GM21526 (cell line): ENCODE measurements around the gene STK11.

Experiments
- ATAC-seq: cut with Tn5 transposase; IDR thresholded peaks from one replicate; pipeline ENCODE4 v1.9.1; 2021; ENCODE audit warnings: moderate library complexity; ENCODE audit not compliant: unreplicated experiment, low FRiP score

STK11 gene

DNA sequence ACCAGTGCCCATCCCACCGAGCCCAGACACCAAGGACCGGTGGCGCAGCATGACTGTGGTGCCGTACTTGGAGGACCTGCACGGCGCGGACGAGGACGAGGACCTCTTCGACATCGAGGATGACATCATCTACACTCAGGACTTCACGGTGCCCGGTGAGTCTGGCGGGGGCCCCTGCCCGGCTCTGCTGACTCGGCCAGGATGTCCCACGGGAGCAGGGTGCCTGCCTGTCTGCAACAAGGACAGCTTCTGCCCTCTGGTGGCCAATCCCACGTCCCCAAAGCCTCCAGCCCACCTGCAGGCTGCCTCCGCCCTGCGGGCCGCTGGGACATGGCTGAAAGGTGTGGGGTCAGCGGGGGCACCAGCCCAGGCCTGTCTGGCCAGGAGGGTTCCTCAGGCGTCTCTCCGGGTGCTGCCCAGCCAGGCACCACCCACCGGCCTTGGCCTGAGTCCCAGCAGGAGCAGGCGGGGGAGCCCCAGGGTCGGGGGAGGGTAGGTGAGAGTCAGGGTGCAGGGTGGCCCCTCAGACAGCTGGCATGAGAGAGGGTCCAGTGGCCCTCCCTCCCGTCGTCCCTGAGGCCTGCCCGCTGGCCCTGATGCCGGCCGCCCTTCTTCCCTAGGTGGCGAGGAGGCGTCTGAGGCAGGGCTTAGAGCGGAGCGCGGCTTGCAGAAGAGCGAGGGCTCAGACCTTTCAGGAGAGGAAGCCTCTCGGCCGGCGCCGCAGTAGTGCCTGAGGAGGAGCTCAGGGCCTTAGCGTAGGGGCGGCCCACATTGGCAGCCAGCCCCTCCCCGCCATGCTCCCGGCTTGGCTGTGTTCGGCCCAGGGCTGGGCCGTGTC is 17.7 kb downstream of the STK11 start:
- no peak for ATAC-seq

GRCh38 chr19:1224047-1224825 is 18.7 kb downstream of the STK11 start:
- ATAC-seq: no peak

- ATAC-seq: no peak
Observed at GRCh38 chr19:1224847-1225246, 19.3 kb downstream of the STK11 start.

- ATAC-seq: no peak
Observed at GRCh38 chr19:1225440-1226226, 20.1 kb downstream of the STK11 start.

DNA sequence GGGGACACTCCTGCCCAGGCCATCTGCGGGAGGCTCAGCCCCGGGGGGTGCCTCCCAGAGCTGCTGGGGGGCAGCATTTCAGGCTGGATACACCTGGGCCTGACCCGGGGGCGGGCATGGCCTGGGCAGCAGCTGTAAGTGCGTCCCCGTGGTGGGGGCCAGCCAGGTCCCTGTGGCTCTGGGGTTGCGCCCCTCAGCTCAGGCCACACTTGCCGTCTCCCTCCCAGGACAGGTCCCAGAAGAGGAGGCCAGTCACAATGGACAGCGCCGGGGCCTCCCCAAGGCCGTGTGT is 20.6 kb downstream of the STK11 start:
- ATAC-seq: no peak

DNA sequence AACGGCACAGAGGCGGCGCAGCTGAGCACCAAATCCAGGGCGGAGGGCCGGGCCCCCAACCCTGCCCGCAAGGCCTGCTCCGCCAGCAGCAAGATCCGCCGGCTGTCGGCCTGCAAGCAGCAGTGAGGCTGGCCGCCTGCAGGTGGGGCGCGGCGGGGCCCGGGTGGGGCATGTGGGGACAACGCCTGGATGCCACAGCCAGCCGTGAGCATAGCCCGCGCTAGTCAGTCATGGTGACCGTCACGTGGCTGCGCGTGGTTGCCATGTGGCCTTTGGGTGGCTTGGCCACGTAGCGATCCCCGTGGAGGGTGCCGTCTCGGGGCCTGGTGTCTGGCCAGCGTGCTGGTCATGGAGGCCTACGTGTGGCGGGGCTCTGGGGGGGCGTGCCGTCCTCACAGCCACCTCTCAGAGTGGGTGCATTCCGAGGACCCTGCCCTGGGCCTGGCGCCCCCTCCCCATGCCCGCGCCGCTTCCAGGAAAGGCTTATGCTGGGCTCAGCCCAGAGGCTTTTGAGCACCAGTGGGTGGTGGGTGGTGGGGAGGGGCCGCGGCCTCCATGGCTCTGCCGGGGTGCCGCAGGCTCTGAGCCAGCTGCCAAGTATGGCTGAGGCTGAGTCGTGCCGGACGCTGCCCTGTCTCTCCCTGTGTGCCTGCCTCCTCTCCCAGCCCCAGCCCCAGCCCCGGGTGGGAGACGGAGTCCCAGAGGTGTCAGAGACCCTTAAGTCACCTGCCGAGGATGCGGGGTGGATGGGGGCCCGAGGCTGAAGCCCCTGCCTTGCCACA is 21.1 kb downstream of the STK11 start:
- ATAC-seq: no peak

DNA sequence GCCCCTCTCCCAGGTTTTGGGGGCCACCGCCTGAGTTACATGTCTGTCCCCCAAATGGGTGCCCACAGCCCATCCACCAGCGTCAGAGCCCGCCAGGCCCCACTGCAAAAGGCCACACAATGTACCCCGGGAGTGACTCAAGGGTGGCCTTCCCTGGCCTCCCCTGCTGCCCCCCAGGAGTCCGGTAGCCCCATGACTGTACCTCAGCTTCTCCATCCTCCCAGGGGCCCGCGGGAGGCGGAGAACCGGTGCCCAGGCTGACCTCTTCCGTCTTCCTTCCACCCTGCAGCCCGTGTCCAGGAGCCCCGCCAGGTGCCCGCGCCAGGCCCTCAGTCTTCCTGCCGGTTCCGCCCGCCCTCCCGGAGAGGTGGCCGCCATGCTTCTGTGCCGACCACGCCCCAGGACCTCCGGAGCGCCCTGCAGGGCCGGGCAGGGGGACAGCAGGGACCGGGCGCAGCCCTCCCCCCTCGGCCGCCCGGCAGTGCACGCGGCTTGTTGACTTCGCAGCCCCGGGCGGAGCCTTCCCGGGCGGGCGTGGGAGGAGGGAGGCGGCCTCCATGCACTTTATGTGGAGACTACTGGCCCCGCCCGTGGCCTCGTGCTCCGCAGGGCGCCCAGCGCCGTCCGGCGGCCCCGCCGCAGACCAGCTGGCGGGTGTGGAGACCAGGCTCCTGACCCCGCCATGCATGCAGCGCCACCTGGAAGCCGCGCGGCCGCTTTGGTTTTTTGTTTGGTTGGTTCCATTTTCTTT is 21.9 kb downstream of the STK11 start:
- ATAC-seq: no peak

DNA sequence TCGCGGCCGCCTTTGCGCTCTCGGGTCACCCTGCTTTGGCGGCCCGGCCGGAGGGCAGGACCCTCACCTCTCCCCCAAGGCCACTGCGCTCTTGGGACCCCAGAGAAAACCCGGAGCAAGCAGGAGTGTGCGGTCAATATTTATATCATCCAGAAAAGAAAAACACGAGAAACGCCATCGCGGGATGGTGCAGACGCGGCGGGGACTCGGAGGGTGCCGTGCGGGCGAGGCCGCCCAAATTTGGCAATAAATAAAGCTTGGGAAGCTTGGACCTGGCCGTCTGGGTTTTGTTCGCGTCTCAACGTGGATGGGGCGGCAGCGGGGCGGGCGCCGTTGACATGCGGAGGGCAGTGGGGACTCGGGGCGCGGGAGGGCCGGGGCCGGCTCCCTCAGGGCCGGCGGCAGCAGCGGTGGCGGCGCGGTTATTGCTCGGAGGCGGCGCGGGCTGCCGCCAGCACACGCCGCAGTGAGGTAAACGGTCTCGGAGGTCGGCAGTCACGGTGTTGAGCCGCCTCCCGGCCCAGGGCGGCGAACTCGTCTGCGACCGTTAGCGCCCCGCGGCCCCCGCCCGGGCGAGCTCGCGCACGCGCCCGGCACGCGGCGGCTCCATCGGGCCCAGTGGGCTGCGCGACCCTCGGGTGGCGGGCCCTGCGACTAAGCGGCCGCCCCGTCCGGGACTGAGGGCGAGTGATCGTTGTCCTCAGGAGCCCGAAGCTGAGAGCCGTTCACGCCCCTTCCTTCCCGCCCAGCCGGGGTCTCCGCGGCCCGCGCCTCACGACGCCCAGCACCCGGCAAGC is 22.8 kb downstream of the STK11 start:
- ATAC-seq: no peak

GRCh38 chr19:1229056-1229923 is 23.7 kb downstream of the STK11 start:
- no peak for ATAC-seq

DNA sequence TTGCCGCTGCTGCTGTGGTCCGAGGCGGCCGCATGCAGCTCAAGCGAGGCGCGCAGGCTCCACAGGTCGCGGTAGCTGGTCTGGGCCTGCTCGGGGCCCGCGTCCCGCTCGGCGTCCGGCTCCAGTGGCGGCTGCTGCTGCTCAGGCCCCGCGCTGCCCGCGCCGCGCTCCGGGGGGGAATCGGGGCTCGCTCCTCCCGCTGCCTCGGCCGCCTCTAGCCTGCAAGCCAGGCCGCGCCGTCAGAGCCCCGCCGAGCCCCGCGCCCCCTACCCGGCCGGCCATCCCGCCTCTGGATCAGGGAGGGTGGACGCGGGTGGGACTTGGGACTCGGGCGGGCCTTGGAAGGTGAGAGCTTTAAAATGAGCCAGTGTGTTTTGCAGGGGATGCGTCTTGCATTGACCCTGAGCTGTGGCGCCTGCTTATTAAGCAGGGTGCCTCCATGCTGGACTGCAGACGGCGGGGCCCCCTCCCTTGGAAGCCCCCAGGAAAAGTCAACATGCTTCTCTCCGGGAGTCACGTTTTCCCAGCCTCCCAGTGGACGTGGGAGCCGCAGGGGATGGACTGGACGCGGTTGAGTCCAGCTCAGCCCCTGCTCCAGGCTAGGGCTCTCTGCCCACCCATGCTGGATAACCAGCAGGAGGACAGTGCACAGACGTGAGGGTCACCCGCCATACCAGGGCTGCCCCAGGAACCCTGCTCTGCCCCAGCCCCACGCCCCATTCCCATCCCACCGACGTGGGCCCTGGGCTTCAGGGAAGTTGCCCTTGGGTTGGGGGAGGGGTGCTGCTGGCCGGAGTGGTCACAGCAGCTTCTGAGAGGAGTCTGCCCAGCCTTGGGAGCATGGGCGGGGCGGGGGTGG is 24.6 kb downstream of the STK11 start:
- ATAC-seq: no peak

GRCh38 chr19:1230783-1231489 is 25.4 kb downstream of the STK11 start:
- ATAC-seq: no peak

GRCh38 chr19:1231729-1232637 is 26.4 kb downstream of the STK11 start:
- no peak for ATAC-seq

DNA sequence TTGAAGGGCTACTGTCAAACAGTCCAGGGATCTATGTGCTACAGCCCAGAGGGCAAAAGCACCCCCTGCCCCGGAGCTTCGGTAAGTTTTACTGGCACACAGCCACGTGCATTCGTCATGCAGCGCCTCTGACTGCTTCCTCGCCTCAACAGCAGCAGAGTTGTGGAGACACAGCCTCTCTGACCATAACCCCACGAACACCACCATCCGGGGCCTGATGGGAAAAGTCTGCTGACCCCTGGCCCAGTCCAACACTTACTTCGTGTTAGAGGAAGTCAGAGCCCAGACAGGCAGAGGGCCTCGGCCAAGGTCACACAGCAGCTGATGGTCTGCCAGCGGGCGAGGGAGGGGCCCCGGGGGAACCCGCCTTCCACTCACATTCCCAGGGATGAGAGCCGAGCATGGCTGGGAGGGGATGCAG is 27.1 kb downstream of the STK11 start:
- ATAC-seq: no peak

GRCh38 chr19:1233115-1233667 is 27.6 kb downstream of the STK11 start:
- ATAC-seq: no peak
